GM19452 (cell line): Measurements from ENCODE around the gene PPP3CB.
A peak's percentile ranks its signal among the peaks of the same experiment; 100 is the strongest.

ENCODE experiments used
- ATAC-seq: cut with Tn5 transposase; IDR thresholded peaks from one replicate; pipeline ENCODE4 v1.9.1; 2021; ENCODE audit not compliant: unreplicated experiment

The PPP3CB gene

DNA sequence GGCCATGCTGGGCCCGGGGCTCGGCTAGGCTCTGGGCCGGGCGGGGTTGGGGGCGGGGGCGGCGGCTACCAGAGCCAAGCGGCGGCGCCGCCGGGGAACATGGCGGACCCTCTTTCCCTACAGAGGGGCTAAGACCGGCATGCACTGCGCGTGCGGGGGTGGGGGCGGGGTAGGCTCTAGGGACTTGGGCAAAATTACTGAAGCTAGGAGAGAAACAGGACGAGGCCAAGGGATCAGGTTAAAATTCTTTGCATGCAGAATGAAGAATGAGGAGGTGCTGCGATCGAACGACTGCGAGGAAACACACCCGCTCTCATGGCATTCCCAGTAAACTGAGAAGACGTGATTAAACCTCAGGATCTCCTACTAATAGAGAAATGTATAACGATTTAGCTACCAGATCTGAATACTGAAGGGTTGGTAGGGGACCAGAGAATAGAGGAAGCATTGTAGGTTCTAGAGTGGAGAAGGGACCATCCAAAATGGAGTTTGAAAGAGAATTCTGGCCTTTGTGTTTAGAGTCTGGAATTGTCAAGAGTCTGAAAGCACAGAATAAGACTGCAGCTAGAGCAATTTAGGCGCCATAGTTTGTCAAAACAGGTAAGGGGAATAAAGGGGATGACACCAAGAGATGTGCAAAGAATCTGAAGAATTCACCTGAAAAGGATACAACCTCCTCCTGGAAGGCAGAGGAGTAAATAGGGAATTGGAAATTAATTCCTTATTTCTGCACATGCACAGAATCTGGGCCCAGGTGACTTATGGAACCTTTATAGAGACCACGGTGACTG lies at the start of gene PPP3CB:
Gene PPP3CB (minus strand): TSS at position 141 of the 791 bp plus-strand sequence. CDS start 135 bp downstream, at position 6.
- ATAC-seq = peak; percentile 61

DNA sequence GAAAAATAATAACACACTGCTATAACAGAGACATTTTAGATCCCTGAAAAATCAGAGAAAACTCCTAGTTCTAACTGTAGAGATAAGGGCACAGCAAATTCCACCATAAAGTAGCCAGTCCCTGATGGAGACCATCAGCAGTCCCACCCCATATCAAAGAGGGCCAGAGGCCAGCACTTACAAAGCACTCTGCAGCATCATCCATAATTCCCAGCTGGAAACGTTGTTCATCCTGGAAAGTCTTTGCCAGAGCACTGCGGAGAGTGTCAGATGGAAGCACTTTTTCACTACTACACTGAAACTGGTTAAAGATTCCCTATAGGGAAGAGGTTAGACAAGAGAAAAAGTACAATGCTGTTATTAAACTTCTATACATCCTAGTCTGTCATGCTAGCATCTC lies 49.5 kb upstream of the PPP3CB start:
- ATAC-seq = no peak

DNA sequence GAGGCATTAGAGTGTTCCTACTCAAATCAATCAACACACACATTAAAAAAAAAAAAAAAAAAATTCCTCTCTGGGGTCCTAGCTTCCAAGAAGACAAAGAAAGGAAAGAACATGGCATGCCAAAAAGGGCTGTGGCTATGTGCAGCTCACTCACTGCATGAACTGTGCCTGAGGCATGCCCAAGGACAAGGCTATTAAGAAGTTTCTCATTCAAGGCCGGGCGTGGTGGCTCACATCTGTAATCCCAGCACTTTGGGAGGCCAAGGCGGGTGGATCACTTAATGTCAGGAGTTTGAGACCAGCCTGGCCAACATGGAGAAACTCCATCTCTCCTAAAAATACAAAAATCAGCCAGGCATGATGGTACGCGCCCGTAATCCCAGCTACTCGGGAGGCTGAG lies 41.9 kb upstream of the PPP3CB start:
- ATAC-seq = no peak

DNA sequence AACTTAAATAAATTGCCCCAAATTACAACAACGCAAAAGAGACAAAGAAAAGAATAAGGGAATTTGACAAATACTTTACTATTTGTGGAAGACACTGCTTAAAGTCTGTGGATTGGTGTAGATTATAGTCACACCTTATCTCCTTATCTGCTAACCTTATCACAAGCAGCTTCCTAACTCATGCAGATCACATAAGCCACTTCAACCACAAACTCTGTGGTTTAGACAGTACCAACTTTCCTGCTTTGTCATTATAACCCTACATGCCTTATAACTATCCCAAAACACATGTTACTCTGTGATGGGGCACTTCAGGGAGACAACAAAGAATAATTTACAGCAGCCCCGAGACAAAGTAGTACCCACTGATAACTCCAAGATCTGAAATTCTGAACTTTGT lies 41.5 kb upstream of the PPP3CB start:
- ATAC-seq = no peak

GRCh38 chr10:73534857-73535256 lies 39.0 kb upstream of the PPP3CB start:
- no peak for ATAC-seq

DNA sequence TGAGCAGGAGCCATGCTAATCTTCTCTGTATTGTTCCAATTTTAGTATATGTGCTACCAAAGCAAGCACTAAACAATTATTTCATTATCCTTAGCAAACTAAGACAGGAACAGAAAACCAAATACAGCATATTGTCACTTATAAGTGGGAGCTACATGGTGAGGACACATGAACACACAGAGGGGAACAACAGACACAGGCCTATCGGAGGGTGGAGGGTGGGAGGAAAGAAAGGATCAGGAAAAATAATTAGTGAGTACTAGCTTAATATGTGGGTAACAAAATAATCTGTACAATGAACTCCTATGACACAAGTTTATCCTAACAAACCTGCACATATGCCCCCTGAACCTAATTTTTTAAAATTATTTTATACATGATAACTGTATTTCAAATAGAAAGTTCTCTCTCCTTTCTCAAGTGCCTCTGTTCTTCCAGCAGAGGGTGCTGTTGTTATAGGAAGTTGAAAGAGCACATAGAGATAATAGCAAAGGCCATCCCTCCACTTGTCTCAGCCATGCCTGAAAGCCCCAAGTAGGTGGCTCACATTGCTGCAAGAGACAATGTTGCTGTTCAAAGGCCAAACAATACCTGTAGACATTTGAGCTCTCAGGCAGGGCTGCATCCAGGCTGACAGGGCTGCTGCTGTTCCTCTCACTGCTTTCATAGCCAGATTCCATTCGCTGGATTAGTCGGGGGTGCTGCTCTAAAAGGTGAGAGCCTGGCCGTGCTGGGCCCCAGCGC lies 33.4 kb upstream of the PPP3CB start:
- no peak for ATAC-seq

DNA sequence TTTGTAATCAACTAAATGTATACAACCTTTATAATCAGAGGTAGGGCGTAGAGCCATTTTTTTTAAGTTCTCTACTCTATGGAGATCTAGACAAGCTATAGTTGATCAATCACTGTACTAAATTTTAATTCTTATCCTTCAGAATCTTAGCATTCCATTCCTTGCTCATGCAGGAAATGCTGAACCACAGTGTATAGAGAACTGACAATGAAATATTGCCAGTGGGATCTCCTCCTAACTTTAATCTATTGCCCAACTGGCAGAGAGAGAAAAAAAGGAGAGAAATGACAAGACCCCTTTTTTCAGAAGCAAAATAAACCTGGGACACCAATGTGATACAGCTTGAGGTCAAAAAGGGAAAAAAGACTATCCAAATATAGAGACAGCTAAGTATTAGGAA lies 26.4 kb upstream of the PPP3CB start:
- ATAC-seq = no peak

GRCh38 chr10:73519336-73519735 lies 23.5 kb upstream of the PPP3CB start:
- ATAC-seq = no peak

GRCh38 chr10:73517166-73517888 lies 21.5 kb upstream of the PPP3CB start:
- no peak for ATAC-seq

- ATAC-seq = no peak
These were observed 16.5 kb upstream of the PPP3CB start for GRCh38 chr10:73512207-73512743.

GRCh38 chr10:73509695-73510094 lies 13.9 kb upstream of the PPP3CB start:
- no peak for ATAC-seq

GRCh38 chr10:73506491-73506890 lies 10.7 kb upstream of the PPP3CB start:
- ATAC-seq = no peak

DNA sequence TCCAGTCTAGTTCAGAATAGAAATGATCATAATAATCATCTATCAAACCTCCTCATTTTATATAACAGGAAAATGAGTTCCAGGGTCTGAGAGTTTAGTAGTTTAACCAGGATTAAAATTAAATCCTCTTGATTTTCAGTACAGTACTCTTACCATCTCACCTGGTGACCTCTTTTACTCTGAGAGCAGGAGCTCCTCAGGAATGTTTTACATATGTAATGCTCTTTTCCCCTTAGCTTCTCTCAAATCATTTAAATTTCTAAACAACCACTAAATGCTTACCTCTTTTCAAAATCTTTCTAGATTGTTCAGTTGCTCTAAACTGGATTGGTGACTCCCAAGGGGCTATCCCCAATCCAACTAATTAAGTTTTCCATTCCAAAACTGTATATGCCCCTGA lies 10.2 kb upstream of the PPP3CB start:
- ATAC-seq = no peak

DNA sequence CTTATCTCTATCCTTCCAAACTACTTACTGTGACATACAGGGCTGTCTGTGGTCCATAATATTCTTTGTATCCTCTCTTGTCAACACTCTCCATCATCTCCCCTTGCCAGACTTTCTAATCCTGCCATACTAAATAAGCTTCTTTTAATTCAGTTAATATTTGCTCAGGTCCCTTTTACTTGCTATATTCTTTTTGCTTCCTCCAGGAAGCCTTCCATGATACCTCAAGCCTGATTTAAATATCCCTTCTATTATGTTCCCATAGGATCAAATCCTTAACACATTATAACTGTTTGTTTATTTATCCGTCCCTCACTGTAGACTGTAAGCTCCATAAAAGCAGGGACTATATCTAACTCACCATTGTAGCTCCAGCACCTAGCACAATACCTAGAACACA lies 7.2 kb upstream of the PPP3CB start:
- ATAC-seq = no peak

GRCh38 chr10:73501651-73502050 lies 5.8 kb upstream of the PPP3CB start:
- ATAC-seq = no peak

DNA sequence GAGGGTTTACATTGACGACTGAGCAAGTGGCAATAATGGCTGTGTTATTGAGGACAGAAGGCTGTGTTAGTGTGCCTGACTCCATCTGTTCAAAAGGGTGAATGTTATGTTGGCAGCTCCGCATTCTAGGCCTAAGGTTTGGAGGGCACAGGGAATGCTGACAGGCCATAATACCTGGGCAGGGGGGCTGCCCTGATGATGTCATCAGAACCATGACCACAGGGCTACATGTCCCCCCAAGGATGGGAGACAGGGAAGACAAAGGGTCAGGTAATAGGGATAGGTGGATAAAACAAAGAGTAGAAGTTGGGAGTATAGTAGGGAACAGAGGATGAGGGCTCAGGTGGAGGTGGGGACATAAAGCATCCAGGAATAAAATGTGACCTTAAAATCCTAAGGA lies 1.8 kb upstream of the PPP3CB start:
- ATAC-seq = no peak

DNA sequence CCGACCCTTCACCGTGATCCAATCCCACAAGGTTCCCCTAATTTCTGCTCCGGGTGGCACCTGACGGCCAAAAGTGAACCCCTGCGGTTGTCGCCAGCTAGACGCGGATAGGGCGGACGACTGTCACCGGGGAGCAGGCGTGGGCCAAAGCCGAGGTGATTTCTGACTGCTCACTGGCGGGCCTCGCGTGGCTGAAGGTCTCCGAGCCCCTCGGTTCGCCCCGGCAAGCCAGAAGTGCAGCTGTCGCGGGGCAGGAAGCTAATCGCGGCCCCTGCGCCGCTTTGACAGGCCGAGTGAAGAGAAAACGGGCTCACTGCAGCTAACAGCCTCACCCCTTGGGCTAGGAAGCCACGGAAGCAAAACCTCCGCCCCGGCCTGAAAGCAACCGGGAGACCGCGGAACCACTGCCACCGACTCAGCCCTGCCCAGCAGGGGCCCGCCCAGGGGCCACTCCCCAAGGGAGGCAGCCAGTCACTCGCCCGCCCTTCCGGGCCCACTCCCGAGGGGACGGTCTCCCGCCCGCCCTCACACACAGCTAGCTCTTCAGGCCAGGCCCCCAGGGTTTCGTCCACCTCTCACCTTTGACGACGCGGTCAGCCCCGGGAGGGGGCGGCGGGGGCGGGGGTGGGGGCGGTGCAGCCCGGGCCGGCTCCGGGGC lies 469 bp downstream of the PPP3CB start:
- ATAC-seq = peak; percentile 91

DNA sequence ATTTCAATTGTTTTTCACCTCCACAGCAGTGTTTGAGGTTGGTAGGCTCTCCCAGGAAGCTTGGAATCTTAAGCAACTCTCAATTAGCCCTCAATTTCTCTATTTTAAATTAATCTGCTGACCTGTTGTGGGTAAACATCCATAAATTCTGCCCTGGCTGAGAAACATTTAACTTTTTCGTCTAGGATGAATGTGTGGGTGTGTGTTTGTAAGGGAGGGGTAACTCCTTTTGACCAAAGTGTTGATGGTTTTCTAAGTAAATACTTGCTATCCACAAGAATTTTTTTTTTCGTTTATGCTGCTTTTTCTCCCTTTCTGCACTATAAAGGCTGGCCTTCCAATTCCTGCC lies 973 bp downstream of the PPP3CB start:
- ATAC-seq = no peak

GRCh38 chr10:73494213-73494612 lies 1.6 kb downstream of the PPP3CB start:
- no peak for ATAC-seq

DNA sequence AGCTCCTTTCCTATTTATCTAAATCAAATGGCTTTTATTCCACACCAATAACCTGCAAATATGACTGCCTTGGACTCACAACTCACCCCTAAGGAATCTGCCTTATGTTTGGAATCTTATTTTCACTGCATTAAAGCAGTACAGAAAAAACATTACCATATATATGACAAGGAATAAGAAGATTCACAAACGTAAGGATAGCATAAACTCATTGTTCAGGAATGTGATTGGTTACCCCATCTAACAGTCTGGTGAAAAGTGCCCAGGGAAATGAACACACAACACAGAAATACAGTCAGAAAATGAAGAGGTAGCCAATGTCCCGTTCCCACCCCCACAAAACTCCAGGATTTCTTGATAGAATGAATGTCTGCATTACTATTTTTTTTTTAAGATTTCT lies 2.0 kb downstream of the PPP3CB start:
- no peak for ATAC-seq

DNA sequence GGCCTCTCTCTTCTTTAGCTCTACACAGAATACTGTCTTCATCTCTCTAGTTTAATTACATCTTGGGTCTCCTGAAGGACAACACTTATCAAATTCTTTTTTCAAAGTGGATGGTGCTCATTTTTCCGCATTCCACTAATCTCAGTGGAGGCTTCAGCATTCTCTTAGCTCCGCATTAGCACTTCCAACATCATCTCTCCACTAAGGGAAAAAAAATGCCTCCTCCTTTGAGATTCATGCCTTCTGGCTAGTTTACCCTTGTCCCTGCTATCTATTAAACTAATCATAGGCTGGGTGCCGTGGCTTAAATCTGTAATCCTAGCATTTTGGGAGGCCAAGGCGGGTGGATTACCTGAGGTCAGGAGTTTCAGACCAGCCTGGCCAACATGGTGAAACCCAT lies 9.2 kb downstream of the PPP3CB start:
- ATAC-seq = no peak
